ENCODE data around the gene ZDBF2. TPM values are rescaled to one million over a fixed set of nuclear protein-coding genes. Genes with fewer than 3 reads are reported as not detected.

The ZDBF2 gene
- total and polyA plus RNA-seq, 2 of the 8 experiments (the other 6 are each of a cell fraction or from before 2014, with no cell fraction given), result 1.5 to 17.2 TPM

- TF ChIP-seq NANOG (IDR thresholded peaks at IDR 0.05; ENCODE audit: insufficient read depth, low read depth, low read length, poor library complexity, severe bottlenecking), result no peak
Observed at GRCh38 chr2:206231669-206232286, 42.7 kb upstream of the ZDBF2 start (continued).

Data from H1 (cell line).